CD4-positive, alpha-beta T cell treated with Interleukin-2 at 100 ng/mL for 4 hours (primary cell): ENCODE measurements around the gene ITPRIP.

Source experiments
- DNase-seq: peaks from one replicate; pipeline ENCODE4 v3.0.0-alpha.2; 2020; ENCODE audit warnings: low spot score

The ITPRIP gene, protein sequence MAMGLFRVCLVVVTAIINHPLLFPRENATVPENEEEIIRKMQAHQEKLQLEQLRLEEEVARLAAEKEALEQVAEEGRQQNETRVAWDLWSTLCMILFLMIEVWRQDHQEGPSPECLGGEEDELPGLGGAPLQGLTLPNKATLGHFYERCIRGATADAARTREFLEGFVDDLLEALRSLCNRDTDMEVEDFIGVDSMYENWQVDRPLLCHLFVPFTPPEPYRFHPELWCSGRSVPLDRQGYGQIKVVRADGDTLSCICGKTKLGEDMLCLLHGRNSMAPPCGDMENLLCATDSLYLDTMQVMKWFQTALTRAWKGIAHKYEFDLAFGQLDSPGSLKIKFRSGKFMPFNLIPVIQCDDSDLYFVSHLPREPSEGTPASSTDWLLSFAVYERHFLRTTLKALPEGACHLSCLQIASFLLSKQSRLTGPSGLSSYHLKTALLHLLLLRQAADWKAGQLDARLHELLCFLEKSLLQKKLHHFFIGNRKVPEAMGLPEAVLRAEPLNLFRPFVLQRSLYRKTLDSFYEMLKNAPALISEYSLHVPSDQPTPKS

DNA sequence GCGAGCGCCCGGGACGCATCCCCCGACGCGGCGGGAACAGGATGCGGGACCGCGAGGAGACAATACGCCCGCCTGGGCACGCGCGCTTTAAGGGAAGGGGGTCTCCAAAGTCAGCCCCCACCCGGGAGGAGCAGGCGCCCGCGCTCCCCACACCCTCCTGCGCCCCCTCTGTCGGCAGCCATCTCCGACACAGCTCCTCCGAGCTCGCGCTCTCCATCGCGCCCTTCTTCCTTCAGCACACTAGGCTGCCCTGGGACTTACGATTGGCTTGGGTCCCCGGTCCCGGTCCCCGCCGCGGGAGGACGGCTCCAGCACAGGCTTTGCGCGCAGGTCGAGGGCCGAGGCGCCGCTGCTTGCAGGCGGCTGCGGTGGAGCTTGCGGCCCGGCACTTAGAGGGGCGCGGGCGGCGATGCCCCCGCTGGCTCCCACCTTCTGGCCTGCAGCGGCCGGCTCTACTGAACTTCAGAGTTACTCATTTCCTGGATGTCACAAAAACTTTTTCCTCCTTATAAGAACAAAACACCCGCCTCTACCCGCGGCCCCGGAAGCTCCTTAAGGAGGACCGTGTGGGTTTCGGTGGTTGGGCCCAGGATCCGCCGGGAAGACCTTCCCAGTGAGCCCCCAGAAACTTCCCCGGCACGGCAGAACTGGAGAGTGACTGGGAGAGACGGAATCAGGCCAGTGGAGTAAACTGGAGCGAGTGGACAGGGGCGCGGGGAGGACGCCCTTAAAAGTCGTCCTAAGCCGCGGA, at the start of gene ITPRIP:
Gene ITPRIP, minus strand, starts transcription at position 481 of the 751 bp plus-strand sequence. CDS start 22,414 bp downstream, outside the sequence.
- peak; percentile 74 for DNase-seq

DNA sequence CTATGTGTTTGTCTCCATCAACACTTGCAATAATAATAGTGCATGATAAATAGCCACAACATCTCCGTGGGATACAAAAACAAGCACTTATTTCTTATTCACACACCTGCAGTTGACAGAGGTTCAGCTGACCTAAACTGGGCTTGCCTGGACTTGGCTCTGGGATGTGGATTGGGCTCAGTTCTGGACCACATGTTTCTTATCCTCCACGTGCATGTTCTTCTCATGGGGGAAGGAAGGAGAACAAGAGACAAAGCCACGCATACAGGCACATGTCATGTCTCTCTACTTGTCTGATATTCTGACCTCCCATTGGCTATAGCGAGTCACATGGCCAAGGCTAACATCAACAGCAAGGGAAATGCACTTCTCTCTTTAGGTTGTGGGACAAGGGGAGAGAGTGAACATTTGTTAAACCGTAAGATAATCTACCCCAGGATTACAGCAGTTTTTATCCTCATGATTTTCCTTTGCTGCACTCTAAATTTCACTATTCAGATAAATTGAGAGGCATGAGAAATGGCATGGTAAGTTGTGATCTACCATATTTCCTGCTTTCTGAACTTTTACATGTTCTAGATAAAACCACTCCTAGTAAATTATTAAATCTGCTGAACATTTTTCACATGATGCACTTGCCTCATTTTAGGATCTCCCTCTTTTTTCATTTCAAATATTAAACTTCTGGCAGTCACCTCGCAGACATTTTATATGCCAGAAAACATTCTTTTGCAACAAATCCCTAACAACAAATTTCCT, 49.0 kb upstream of the ITPRIP start:
- DNase-seq: peak; percentile 7

DNA sequence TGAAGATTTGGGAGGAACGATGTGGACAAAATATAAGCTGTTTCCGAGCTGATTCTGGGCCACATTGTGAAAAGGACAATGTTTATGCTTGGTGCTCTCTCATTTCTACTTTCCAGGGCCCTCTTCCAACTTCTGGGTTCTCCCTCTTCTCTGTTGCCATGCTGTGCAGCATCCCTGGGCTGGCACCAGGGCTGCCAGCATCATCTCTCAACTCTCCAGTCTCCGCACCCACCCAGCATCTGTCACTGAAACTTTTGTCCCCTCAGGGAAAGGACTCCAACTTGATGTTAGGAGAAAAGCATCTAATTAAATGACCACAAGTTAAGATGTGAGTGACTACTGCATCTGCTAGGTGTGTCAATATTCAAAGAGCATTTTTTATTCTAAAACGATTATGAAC, 42.1 kb upstream of the ITPRIP start:
- DNase-seq: no peak

DNA sequence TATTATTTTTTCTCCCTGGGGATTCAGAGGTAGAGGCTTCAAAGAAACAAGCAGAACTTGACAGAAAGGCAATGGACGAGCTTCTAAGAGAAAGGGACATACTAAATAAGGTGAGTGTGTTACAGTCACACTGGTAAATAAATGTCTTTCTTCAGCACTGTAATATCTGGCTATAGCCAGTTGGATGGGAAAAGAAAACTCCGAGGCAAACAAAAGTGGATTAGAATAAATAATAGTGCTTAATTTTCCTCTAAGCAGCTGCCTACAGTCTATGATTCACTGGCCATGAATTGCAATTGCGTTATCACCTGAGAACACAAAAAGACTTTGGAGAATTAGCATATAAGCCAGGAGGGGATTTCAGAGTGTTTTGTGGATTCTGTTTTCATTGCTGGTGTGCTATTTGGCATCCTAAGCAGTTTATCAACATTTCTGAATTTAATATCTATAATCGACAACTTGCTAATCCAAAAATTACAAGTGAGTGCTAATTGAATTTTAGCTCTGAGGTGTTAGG, 38.6 kb upstream of the ITPRIP start:
- DNase-seq: no peak

DNA sequence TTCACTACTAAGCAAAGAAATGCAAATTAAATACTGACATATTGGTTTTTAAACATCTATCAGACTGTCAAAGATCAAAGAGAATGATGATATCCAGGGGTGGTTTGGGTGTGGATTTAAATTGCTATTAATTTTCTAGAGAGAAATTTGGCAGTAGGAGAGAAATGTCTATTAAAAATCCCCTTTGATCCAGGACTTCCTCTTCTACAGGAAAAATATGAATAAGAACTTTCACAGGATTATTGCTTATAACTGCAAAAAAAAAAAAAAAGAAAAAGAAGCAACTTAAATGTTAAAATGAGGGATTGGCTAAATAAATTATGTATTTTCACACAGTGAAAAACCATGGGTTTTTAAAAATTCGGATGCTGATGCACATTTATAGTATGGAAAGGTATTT, 36.3 kb upstream of the ITPRIP start:
- no peak for DNase-seq

DNA sequence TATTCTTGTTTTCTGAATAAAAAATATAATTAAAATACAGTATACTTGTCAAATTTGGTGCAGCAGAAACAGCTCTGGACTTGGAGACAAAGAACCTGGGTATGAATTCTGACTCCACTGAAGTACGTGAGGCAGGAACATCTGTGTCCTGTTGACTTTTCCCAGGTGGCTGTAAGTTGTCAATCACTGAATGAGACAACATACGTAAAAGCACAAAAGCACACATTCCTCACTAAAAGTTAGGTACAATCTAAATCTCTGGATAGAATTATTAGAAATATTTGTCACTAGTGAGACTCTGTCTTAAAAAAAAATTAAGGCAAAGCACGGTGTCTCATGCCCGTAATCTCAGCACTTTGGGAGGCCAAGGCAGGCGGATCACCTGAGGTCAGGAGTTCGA, 33.5 kb upstream of the ITPRIP start:
- DNase-seq: no peak

DNA sequence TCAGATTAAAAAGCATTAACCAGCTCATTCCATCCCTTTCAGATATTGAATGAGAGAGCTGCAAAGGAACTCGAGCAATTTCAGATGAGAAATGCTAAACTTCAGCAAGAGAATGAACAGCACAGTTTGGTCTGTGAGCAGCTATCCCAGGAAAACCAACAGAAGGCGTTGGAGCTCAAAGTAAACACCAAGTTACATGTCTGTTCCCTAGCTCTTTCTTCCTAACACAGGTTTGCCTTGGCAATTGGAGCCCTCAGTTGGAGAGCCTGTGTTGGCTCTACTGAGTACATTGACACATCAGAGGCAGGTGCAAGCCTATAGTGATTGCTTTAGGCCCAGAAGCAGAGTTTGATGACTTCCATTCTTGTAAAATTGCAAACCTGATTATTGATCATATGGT, 30.1 kb upstream of the ITPRIP start:
- DNase-seq: no peak

DNA sequence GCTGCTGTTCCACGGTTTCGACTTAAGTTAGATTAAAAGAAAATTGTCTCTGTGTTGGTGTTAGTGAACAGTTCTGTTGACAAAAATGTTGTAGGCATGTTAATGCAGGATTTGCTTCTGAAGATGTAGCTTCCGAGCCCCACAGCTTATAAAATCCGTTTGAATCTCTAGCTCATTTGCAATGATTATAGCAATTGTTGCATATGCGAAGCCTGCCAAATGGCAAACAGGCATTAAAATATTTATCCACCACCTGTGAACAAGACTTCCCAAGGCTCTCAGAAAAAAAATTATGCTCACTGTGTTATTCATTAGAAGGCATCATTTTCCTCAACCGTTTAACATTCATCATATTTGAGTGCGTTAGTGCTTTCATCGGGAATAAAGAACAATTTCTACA, 29.6 kb upstream of the ITPRIP start:
- DNase-seq: no peak

DNA sequence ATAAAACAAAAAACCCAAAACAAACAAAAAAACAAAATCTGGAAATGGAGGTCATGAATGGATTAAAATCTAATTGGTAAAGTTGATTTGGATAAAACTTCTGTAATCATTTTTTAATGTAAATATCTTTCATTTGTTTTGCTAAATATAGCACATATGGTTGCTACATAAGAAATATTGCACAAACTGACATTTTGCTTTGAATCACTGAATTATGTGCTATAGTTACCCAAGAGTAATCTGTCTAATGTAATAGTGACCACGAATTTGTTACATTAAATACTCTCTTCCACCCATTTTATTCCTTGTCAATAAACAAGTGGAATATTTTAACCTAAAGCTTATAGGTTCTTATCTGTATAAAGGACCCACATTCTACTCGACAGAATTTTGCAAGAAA, 21.5 kb upstream of the ITPRIP start:
- DNase-seq: no peak

DNA sequence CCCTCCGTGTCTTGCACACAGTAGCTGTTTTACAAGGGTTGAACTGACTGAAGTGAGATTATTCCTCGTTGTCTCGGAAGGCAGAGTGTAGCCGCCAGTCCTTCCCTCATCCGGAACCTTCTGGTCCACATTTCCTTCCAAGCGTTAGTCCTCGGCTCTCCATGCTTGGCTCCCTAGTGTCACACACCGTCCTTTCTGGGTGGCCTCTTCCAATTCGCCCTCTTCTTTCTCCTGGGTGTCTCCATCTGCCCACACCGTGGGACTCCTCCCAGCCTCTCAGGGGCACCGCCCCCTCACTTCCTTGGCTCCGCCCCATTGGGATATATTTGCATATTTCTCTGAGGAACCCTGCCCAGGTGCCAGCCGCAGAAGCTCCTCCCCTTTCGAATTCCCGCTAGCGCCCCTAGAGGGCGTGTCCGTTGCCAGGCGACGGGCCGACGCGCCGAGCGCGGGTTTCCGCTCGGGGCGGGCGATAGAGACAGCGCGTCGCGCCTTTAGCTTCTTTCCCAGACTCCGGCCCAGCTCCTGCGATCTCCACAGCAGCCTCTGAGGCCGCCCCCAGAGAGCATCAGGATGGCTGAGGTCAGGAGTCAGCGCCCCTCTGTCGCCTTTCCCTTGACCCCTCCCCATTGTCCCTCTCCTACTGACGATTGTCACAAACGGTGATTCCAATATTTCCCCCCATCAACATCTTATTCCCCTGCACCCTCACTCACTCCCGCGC, 15.2 kb upstream of the ITPRIP start, which contains the start of gene CFAP58:
Gene CFAP58, plus strand, starts transcription at position 509 of the 724 bp plus-strand sequence. Its CDS starts 65 bp downstream, at position 574.
- DNase-seq: peak; percentile 96

DNA sequence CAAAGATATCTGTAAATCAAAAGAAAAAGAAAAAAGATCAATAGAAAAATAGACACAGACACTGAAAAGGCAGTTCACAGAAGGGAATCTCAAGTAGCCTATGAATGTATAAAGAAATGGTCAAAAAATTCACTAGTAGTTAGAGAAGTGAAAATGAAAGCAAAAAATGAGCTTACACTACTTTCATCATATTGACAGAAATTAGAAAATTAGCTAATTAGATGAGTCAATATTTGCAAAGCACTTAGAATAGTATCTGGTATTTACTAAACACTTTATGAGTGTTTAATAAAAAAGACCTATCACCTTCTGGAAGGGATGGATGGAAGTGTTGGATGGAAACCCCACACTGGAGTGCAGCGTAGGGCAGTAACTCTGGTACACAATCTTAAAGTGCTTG, 13.7 kb upstream of the ITPRIP start:
- DNase-seq: no peak

DNA sequence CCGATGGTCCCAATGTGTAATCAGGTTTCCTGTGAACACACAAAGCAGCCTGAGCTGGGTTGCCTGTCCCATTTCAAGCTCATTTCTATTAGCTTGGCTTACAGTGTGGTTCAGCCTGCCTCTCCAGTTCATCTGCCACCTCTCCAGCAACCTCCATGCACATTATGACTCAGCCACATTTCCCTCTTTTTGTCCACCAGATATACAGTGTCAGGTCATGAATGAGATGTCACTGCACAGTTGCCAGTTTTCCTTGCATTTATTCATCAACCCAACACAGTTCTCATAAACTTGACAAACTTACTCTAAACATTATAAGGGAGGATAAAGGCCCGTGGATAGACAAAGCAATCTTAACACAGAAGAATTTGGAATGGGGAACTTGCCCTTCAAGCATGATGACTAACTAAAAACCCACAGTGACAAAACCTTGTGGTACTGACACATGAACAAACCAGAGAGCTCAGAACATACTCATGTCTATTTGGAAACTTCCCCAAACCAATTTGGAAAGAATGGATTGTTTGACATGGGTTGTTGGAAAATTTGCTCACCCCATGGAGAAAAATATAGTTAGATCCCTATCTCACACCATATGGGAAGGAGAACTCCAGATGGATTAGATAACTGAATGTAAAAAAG, 12.9 kb upstream of the ITPRIP start:
- peak; percentile 53 for DNase-seq

DNA sequence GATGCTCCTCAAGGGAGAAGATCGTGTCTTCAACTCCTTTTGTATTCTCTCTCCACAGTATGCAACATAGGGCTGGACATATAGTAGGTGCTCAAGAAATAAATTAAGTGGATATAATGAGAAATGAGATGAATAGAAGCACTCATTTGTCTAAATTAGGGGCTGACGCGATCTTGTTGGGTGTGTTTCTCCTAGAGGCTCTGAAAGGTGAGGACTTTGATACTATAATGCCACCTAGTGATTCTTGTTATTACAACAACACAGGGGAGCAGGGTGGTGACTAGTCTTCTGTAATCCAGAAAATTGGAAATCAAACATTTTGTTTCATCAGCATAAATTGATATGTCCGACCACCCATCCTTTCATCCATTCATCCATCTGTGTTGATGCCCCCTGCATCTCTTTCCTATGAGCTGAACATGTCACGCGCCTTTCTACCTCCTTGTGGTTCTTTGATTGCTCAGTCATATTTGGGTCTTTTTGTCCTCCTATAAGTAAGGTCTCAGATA, 11.9 kb upstream of the ITPRIP start:
- peak; percentile 74 for DNase-seq

DNA sequence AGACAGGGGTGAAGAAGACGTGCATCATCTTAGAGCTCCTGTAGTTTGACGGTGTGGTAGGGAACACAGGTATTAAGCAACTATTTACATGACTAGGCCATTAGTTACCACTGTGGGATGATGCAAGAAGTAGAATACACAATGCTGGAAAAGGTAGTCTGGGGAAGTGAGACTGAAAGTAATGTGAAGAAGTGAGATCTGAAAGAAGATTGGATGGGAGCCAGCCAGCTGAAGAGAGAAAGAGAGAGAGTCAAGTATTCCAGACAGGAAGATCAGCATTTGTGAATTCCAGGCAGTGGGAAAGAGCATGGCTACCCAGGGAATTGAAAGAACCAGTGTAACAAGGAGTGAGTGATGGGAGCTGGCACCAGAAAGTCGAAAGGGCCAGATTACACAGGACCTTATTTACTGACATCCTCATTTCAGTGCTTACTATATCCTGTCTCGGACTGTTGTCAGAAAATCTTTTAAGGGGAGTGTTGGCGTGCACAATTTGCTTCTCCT, 11.4 kb upstream of the ITPRIP start:
- no peak for DNase-seq

DNA sequence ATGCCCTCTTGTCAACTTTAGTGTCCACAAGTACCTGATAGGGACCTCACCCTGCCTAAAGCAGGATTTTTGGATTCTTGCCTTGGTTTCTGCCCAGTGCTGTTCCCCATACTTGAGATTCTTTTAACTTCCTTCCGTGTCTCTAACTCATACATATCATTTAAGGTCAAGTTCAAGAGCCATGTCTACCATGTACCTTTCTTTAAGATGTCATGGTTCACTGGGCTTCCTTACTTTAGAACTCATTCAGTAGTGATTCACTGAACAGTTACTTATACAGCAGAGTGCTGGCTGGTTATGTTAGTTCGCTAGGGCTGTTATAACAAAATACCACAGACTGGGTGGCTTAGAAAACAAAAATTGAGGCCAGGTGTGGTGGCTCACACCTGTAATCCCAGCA, 10.3 kb upstream of the ITPRIP start:
- DNase-seq: no peak

DNA sequence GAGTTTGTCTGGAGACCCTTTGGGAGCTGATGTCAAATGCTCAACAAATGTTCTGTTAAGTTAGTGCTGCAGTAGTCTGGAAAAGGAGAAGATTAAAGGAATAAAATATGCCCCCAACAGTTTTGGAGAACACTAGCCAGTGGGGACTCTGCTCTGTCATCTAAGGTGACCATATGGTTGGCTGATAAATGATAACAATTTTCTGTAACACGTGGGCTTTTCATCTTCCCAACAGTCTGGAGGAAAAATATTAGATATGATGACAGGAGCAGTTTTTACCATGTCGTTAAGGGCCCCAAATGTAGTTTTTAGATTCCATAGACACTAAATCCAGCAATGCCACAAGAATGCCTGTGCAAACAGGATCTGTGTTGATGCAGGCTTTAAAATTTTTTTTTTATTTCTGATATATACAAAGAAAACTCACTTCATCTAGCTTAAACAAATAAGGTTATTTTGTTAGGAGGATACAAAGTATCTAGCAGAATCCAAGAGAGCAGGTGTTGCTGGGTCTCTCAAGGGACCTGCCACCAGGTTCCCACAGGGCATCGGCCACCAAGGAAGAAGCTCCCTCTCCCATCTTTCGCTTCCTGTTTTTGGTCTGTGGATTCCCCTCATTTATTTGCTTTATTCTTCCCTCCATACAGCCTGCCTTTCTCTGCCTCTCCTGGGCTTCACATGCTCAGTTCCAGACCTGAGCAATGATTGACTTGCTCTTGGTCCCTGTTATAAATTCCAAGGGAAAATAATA, 9.2 kb upstream of the ITPRIP start:
- no peak for DNase-seq

DNA sequence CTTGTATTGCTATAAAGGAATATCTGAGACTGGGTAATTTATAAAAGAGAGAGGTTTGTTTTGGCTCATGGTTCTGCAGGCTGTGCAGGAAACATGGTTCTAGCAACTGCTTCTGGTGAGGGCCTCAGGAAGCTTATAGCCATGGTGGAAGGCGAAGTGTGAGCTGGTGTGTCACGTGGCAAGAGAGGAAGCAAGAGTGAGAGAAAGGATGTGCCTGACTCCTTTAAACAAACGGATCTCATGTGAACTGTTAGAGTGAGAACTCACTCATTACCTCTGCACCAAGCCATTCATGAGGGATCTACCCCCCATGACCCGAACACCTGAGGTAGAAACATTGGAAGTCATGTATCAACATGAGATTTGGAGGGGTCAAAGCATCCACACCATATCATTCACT, 7.7 kb upstream of the ITPRIP start:
- no peak for DNase-seq

DNA sequence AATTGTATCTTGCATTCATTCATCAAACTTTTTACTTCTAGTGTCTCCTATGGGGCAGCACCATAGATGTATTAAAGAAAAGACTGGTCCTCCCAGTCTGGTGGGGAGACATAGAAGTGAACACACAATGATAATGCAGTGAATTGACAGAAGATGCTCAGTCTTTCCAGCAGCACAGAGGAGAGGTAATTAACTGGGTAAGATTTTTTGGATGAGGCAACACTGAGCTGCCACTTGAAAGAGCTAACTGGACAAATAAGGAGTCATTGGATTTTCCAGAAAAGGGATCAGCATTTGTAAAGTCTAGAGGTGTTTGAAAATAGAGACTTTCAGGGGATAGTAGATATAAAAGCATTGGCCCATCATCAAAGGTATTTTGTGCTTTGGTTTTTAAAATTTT, 7.2 kb upstream of the ITPRIP start:
- no peak for DNase-seq

DNA sequence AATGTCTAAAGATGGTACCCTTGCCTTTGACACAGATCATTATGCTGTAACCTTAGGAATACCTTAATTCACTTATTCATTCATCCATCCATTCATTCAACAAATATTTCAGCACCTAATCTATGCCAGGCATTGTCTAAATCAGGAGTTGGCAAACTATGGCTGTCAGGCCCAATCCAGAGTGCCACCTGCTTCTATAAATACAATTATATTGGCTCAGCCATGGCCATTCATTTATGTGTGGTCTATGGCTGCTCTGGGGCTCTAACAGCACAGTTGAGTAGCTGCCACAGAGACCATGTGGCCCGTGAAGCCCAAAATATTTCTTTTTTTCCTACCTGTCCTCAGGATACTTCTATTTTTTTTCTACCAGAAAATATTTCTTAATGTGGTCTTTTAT, 6.0 kb upstream of the ITPRIP start:
- DNase-seq: no peak

DNA sequence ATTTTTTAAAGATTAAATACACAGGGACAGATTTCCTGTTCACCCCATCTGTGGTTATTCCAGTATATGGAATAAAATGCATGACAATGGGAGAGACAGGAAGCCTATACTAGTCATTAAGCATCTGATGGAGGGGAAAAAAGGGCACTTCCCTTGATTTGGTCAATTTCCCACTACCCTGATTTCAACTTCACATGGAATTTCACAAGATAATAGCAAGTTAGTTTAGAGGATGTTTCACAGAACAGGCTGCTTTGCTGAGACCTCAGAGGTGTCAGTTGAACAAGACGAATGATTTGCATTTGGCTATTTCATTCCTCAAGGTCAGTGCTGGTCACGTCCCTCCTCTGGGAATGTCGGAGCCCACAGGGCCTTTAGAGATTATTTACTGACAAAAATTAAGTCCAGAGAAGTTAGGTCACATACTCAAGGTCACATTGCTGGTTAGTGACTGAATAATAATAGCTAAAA, 4.7 kb upstream of the ITPRIP start:
- no peak for DNase-seq
